Fibroblast of villous mesenchyme (primary cell): ENCODE measurements around the gene TLE3. TPM values are rescaled to one million over a fixed set of nuclear protein-coding genes. Genes with fewer than 3 reads are reported as not detected.

Experiments
- DNase-seq: peaks from one replicate; pipeline ENCODE4 v3.0.0-alpha.2; 2010; ENCODE audit warnings: low read depth
- H3K4me3 ChIP-seq: 2 replicates; pipeline ENCODE4 v1.5.1; 2011; ENCODE audit warnings: low read depth, mild to moderate bottlenecking, low read length
- CTCF ChIP-seq: IDR thresholded peaks from 2 replicates; pipeline ENCODE4 v1.5.1; 2012; ENCODE audit warnings: low read depth, mild to moderate bottlenecking, low read length; ENCODE audit not compliant: insufficient read depth
- total RNA-seq: library from RNA; depleted of rRNA; stranded (reverse); fragments of >200 nt; gene quantifications from 2 replicates; pipeline ENCODE4 v1.2.3, GENCODE V29; 2012

The TLE3 gene
- total RNA-seq, 1 donor: 13.0 TPM

- TF ChIP-seq CTCF: no peak
- DNase-seq: no peak
- no peak overlapping the region for H3K4me3 ChIP-seq
Measured at GRCh38 chr15:70057931-70058641, 39.6 kb downstream of the TLE3 start.

DNA sequence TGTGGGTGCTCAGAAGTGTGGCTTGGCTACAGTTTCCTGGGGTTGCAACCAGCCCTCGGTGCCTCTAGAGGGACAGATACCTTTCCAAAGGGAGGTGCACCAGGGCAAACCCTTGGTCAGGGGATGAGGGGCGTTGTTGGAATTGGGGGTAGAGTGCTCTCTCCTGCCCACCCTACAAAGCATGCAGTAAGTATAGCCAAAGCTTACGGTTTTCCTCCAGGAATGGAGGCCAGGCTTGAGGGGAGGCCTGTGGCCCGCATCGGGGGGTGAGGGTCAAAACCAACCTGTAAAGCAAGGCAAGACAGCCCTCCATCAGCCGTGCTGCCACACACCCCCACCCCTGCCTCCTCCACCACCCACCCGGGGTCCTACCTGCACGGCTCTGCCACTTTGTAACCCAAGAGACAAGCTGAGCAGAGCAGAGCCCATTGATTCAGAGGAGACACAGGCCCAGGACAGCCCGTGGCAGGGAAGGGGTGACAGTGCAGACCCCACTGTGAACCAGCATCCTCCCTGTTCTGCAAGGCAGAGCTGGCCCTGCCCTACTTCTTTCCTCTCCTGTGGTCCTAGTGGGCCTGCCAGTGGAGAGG lies 41.5 kb downstream of the TLE3 start:
- no peak for DNase-seq
- no peak for TF ChIP-seq CTCF
- no peak overlapping the region for H3K4me3 ChIP-seq

- H3K4me3 ChIP-seq: no peak overlapping the region
- TF ChIP-seq CTCF: no peak
- DNase-seq: no peak
Measured at GRCh38 chr15:70055601-70056051, 42.1 kb downstream of the TLE3 start.

- no peak overlapping the region for H3K4me3 ChIP-seq
- no peak for TF ChIP-seq CTCF
- DNase-seq: no peak
Measured at GRCh38 chr15:70054884-70055387, 42.8 kb downstream of the TLE3 start.

DNA sequence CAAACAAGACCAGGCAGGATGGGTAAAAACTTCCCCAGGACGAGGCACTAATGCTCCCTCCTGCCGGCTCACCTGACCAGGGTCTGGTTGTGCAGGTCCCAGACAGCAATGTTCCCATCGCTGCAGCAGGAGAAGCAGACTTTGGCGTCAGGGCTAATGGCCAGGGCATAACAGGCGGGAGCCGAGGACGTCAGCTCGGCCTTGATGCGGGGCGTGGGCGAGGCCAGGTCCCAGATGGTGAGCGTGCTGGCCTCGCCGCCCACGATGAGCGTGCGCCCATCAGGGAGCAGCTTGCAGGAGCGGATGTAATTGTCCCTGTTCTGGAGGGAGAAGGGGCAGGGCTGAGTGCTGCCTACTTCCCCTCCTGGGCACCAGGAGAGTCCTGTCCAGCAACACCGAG lies 43.4 kb downstream of the TLE3 start:
- no peak overlapping the region for H3K4me3 ChIP-seq
- DNase-seq: no peak
- no peak for TF ChIP-seq CTCF

DNA sequence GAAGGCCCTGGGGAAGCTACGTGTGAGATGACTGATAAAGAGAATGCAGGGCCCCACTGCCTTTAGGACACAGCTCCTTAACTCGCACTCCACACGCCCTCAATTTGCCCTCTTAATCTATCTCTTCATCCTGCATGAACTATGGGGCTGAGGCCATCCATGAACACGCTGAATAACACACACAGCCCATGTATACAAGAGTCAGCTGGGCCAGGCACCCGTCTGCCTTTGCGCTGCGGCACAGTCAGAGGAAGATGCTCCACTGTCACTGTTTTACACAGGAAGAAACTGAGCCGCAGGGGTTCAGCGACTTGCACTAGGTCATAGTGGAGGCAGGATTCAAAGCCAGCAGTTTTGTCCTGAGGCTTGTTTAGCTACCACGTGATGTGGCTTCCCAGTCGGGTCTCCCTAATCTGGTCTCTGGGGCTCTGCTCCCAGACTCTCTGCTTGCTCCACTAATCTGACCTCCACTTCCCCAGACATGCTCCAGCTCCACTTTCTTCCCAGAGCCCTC lies 43.9 kb downstream of the TLE3 start:
- no peak overlapping the region for H3K4me3 ChIP-seq
- TF ChIP-seq CTCF: no peak
- no peak for DNase-seq
